GM06990 (cell line): ENCODE data around the gene THSD4.

Experiments
- DNase-seq: peaks from one replicate; pipeline ENCODE4 v3.0.0-alpha.2; 2011; ENCODE audit not compliant: insufficient read length; ENCODE audit errors: extremely low read depth
- H3K27me3 ChIP-seq: replicated peaks from 2 replicates; pipeline ENCODE4 v1.6.0; 2011; ENCODE audit warnings: low read length; ENCODE audit not compliant: control insufficient read depth, insufficient read depth
- H3K36me3 ChIP-seq: 2 replicates; pipeline ENCODE4 v1.5.1; 2011; ENCODE audit warnings: low read length; ENCODE audit not compliant: control insufficient read depth, insufficient read depth
- H3K4me3 ChIP-seq: replicated peaks from 2 replicates; pipeline ENCODE4 v1.5.1; 2011; ENCODE audit warnings: low read depth, mild to moderate bottlenecking, control low read depth, low read length
- CTCF ChIP-seq: IDR thresholded peaks from 2 replicates; pipeline ENCODE4 v1.5.1; 2011; ENCODE audit warnings: low read length, control low read depth, mild to moderate bottlenecking, inconsistent platforms; ENCODE audit not compliant: insufficient read depth, poor library complexity, severe bottlenecking

THSD4 gene

GRCh38 chr15:71117714-71118305, 2.5 kb downstream of the THSD4 start:
- H3K4me3 ChIP-seq = no peak overlapping the region
- no peak for DNase-seq
- peaks cover 1% of the 10 kb centered on the region; the same call in 1 of the 2 replicates for H3K27me3 ChIP-seq
- no peak for TF ChIP-seq CTCF
- H3K36me3 ChIP-seq = no peaks in the 10 kb centered on the region

- Histone ChIP-seq H3K36me3 (no peaks in the 10 kb centered on the region), H3K4me3 (no peak overlapping the region), H3K27me3 (peaks cover 1% of the 10 kb centered on the region; the same call in 1 of the 2 replicates)
- no peak for DNase-seq
- TF ChIP-seq CTCF = no peak
These were observed 3.1 kb downstream of the THSD4 start for GRCh38 chr15:71118345-71118744.

GRCh38 chr15:71118881-71119632, 3.8 kb downstream of the THSD4 start:
- TF ChIP-seq CTCF = no peak
- no peaks in the 10 kb centered on the region for H3K36me3 ChIP-seq
- no peak overlapping the region for H3K4me3 ChIP-seq
- no peak for DNase-seq
- peaks cover 1% of the 10 kb centered on the region; the same call in 1 of the 2 replicates for H3K27me3 ChIP-seq

DNA sequence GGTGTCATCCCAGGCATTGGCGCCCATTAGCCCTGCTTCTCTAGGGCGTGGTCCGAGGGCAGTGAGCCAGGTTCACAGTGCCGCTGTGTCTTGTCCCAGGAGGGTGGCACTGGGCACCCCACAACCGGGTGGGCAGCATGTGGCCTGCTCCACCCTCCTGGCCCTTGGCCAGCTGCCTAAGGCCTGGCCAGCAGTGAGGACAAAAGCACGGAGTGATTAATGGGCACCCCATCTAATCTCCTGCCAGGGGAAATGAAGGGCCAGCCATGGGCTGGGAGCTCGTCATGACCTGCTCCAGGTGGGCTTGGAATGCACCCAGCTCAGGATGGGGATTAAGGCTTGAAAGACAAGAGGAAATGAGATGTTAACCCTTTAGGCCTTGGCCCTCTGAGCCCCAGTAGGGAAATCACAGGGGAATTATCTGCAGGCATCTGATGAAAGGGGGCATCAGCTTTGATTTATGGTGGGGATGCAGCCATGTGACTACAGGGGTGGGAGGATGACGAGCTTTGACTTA, 5.2 kb downstream of the THSD4 start:
- H3K27me3 ChIP-seq = peaks cover 1% of the 10 kb centered on the region; the same call in 1 of the 2 replicates
- no peak overlapping the region for H3K4me3 ChIP-seq
- DNase-seq = no peak
- no peaks in the 10 kb centered on the region for H3K36me3 ChIP-seq
- no peak for TF ChIP-seq CTCF

DNA sequence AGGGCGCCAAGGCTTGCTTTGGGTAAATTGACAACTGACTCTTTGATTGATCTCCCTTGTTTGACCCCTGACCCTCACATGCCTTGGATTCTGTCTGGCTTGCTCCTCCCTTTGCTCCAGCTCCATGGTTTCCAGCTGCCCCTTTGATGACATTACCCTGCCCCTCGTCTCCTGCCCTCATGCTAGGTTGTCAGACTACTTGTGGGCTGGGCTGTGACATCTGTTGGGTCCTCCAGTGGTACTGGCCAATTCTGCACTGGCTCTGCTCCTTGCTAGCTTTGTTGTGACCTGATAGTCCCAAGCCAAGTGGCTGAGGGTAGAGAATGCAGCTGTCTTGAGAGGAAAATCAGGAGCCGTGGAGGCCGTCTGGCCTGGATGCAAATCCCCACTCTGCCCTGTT, 6.2 kb downstream of the THSD4 start:
- no peaks in the 10 kb centered on the region for H3K36me3 ChIP-seq
- H3K4me3 ChIP-seq = no peak overlapping the region
- peaks cover 1% of the 10 kb centered on the region; the same call in 1 of the 2 replicates for H3K27me3 ChIP-seq
- DNase-seq = no peak
- no peak for TF ChIP-seq CTCF
